HG03135 (cell line): Measurements from ENCODE around the gene NUP214.
"Not testable (repeated sequence)": the region's sequence is repeated elsewhere in the genome, so short reads cannot be mapped to it uniquely, and the experiment has no call there.

Experiments
- ATAC-seq: cut with Tn5 transposase; IDR thresholded peaks from one replicate; pipeline ENCODE4 v1.9.1; 2021; ENCODE audit warnings: mild to moderate bottlenecking, moderate library complexity; ENCODE audit not compliant: unreplicated experiment

NUP214 gene

DNA sequence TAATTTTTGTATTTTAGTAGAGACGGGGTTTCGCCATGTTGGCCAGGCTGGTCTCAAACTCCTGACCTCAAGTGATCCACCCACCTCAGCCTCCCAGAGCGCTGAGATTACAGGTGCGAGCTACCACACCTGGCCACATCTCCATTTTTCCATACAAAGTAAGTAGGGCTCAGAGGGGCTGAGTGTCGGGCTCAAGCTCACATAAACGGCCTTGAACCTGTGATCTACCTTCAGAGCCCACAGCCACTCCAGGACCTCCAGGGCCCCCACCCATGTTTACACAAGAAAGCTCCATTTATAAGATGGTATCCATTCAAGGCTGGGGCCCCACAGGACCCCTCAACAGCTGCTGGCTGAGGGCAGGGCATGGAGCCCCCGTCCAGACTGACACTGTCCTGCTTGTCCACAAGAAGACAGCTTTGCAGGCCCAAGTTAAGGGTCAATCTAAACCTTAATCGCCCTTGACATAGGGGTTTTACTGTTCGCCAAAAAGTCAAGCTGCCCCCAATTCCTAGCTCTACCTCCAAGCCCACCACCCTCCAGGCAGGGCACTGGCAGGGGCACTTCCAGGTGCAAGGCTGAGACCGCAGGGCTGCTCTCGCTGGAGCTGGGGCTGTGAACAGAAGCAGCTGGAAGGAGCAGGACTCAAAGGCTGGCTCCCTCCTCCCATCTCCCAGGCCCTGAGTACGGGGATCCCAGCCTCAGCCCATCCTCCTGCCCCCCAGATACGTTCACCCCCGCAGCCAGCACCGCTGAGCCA, 132.1 kb downstream of the NUP214 start:
- ATAC-seq, result no peak

DNA sequence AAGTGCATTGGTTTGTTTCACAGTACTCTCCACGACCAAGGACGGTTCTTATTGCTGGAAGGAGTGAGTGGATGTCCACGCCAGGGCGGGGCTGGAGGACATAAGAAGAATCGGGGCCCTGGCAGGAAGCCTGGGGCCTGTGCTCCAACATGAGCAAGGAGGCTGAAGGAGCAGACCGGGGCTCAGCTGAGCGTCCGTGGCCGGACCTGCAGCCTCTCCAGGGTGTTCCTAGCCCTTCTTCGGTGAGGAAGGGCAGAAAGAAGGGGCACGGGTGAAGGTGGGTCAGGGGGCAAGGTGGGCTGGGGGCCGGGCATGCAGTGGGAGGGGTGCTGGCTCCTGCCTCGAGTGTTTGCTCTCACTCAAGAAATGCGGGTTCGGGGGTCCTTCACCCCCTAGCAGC, 132.8 kb downstream of the NUP214 start:
- ATAC-seq, result no peak

DNA sequence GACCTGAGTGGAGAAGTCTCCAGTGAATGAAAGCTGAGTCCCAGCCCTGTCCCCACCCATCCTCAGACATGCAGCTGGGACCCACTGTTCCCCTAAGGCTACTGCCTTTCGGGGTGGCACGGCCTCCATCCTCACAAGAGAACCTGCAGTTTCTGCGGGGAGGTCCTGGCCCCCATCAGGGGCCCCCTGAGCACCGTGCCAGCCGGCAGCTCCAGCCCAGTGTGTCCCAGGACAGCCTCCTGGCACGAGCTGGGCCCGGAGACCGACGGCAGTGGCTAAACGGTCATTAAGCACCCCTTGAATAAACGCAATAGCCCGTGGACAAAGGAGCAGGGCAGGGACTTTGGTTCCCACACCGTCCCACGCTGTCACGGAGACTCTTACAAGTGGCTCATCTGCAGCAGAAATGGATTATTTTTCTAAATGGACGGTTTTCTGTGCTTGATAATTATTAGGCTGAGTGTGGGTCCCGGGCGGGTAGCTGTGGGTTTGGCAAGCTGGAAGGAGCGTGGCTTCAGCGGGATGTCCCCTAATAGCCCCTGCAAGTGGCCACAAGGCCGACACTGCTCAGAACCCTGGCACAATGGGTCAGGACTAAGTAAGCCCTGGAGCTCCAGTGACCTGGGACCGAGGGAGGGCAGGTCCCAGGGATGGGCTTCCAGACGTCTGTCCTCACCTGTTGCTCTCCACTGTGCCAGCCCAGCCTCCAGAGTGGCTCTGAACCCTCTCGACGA, 133.5 kb downstream of the NUP214 start:
- no peak for ATAC-seq

DNA sequence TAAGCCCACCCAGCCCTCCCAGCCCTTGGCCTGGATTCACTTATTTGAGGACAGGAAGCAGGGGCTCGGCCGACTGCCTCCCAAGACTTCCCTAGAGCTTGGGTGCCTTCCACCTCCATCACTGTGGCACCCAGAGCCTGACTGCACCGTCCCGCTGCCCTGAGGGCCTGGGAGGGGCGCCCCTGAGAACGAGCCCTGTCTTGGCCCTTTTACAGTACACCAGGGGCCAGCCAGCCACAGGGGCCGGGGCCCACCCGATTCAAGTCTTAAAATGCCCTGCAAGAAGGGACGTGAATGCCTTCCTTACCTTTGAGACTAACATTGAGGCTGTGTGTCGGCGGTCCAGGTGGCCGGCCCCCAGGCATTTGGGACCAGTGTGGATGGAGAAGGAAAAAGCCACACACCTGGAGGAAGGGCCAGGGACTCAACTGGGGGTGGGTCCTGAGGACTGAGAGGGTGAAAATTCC, 134.1 kb downstream of the NUP214 start:
- no peak for ATAC-seq

DNA sequence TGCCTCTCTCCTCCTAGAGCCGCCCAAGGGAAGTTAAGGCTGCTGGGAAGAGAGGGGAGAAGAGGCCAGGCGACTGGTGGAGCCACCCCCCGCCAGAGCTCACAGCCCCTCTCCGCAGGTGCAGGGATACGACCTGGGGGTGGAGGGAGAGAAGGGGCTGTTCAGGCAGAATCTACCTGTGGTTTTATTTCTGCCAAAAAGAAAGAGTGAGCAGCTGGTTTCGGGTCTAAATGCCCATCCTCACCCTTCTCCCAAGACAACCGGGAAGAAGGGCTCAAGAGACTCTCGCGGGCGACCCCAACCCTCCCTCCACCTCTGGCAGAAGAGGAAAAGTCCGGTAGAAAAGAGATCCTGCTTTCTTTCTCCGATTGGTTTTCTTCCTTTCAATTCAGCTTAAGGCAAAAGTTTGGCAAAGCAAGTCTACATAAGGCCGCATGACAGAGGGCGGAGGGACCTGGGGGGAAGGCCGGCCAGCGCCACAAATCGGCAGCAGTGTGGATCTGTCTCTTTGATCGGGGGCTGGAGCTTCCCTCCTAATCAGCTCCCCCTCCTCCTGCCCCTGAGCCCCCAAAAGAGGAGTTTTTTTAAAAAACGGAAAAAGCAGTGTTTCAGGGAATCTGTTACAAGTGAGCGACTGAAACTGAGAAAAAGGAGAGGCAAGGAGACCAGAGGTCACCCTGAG, 134.7 kb downstream of the NUP214 start:
- no peak for ATAC-seq

DNA sequence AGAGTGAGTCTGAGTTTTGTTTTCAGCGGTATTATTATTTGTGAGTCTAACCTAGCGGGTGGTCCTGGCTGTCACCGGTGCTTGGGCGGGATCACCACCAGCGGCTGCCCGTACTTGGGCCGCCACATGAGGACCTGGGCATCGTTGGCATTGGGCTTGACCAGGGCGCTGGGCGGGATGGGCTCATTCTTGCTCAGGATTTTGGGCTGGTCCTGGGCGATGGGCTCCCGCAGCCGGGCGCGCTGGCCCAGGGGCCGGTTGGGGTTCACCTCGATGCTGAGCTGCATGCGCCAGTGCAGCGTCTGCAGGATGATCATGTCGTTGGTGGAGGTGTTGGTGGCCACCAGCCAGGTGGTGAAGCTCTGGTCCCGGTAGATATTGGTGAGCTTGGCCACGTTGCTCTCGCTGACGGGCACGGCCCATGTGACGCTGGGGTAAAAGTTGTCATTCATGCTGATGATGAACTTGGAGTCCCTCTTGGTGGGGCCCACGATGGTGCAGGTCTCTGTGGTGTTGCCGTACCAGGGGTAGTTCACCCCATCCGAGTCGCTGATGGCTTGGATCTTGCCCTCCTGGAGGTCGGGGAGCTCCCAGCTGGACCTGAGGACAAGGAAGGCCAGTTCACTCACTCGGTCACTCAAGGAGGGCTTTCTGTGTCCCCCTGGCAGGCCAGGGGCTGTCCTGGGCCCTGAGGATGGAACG, 135.5 kb downstream of the NUP214 start:
- no peak for ATAC-seq

DNA sequence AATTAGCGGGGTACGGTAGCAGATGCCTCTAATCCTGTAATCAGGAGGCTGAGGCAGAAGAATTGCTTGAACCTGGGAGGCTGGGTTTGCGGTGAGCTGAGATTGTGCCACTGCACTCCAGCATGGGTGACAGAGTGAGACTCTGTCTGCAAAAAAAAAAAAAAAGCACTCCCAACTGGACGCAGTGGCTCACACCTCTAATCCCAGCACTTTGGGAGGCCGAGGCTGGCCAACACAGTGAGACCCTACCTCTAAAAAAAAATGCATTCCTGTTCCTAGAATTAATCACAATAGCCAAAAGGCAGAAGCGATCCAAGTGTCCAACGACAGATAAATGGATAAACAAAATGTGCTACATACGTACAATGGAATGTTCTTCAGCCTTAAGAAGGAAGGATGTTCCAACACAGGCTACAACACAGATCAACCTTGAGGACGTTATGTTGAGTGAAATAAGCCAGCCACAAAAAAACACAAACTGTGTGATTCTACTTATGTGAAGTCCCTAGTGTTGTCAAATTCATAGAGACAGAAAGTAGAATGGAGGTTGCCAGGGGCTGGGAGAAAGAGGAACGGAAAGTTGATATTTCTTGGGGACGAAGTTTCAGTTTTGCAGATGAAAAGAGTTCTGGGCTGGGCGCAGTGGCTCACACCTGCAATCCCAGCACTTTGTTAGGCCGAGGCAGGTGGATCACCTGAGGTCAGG, 137.1 kb downstream of the NUP214 start:
- ATAC-seq, result peak; percentile 52

DNA sequence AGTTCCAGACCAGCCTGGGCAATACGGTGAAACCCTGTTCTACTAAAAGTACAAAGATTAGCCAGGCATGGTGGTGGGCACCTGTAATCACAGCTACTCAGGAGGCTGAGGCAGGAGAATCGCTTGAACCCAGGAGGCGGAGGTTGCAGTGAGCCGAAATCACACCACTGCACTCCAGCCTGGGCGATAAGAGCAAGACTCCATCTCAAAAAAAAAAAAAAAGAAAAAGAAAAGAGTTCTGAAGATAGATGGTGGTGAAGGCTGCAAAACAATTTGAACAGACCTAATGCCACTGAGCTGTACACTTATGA, 137.6 kb downstream of the NUP214 start:
- not testable (repeated sequence) for ATAC-seq

DNA sequence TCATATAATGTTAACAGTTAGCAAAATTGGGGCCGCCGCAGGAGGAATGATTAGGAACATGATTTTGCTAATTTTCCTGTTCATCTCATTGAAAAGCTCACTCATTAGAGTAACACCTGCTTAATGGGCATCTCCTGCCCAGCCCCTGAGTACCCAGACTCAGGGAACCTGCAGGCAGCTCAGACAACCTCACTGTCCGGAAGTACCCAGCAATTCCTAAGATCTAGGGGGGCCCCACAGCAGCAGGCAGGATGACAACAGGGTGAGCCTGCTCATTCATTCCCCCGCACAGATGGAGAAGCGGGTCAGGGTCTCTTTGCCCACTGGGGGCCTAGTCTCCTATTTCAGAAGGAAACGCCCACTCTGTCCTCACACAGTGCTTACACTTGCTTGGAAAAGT, 138.3 kb downstream of the NUP214 start:
- ATAC-seq, result no peak

DNA sequence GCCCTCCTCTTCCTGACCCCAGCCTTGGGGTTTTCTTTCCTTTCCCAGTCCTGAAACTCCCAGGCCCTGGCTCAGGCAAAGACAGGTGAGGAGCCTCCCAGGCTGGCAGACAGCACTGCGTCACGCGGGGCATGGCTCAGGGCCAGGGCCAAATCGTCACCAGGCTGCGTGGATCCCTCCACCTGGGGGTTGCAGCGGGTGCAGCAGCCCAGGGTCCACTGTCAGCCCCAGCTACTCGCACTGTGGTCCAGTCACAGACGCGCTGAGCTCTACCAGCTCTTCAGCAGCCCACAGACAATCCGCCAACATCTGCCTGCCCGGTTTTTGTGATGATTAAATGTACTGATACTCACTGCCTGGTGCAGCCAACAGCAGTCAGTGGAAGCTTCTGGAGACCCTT, 138.8 kb downstream of the NUP214 start:
- ATAC-seq, result no peak

DNA sequence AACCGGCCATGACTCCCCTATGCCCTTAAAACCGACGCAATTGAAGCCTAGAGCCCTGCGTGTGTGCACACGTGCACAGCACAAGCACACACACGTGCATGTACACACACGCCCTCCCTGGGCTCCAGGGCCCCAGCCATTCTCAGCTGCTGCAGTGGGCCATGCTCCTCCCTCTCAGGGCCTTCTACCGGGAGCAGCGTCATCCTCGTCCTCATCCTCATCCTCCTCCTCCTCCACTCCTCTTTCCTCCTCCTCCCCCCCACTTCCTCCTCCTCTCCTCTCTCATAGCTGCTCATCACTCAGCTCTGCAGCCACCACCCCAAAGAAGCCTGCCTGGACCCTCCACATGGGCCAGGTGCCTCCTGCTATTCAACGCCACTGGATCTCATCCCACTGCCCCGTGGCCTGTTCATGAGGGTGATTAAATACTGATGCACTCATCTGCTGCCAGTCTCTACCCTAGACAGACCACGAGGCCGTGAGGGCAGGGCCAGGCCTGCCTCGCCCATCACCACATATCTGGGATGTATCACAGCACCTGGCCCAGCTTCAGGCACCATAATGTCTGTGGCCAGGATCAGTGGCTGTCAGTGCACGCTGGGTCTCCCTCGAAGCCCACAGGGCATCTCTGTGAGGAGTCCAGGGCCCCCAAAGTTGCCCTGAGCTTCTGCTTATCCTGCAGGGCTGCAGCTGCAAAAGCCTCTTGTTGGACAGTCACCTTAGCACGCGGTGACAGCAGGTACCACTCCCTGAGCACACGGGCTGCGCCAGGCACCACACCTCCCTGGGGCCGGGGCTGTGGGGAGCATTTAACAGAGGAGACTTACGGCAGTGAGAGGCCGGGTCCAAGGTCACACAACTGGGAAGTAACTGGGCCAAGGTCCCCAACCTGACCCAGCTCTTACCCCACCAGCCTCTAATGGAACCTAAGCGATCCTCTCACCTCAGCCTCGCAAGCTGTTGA, 141.2 kb downstream of the NUP214 start:
- ATAC-seq, result no peak

DNA sequence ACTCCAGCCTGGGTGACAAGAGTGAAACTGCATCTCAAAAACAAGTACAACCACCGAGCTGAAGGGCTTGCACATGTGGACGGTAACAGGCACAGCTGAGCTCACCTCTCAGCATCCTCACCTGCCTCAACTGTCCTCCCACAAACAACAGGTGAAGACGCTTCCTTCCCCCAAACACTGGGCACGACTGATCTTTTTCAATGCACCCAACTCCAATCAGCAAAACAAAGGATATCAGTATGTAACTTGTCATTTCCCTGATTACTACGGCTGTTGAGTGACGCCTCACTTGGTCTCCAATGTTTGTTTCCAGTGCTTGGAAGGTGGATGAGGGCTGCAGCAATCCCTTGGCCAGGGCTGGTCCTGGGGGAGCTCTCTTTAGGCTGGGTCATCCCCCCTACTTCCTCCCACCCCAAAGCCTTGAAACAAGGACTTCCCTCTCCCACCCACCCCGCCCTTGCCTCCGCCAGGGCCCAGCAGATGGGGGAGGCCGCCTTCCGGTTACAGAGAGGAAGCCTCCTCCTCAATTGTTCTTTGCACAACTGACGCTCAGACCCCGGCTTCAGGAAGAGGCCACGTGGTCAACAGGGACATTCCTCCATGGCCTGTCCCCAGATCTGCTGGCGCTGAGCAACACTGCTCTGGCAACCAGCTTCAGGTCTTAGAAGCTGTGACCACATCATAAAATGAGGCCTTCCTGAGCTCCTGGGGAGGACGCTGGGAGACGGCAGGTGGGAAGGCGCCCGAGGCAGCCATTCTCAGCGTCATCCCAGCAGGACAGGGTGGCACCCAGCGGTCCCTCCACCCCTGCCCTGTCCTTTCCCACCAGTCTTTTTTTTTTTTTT, 145.0 kb downstream of the NUP214 start:
- ATAC-seq, result no peak

DNA sequence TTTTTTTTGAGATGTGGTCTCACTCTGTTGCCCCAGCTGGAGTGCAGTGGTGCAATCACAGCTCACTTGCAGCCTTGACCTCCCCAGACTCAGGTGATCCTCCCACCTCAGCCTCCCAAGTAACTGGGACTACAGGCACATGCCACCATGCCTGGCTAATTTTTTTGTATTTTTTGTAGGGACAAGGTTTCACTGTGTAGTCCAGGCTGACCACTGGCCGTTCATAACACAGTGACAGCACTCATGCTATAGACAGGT, 145.6 kb downstream of the NUP214 start:
- not testable (repeated sequence) for ATAC-seq

DNA sequence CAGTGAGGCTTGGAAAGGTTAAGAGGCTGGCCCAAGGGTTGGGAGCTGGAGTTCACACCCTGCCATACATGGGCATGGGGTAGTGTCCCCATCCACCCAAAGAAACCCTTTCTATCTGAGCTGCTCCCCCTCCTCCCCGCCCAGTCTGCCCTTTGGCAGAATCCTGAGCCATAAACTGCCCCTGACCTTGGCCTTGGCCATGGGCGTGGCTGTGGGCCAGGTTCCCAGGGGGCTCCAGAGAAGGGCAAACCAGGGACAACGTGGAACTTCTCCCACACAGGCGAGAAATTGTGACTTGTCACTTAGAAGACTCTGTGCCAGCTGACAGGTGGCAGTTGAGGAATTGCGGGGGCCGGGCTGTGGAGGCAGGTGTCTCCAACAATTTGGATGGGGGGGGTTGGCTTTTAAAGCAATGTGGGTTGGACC, 146.1 kb downstream of the NUP214 start:
- no peak for ATAC-seq

DNA sequence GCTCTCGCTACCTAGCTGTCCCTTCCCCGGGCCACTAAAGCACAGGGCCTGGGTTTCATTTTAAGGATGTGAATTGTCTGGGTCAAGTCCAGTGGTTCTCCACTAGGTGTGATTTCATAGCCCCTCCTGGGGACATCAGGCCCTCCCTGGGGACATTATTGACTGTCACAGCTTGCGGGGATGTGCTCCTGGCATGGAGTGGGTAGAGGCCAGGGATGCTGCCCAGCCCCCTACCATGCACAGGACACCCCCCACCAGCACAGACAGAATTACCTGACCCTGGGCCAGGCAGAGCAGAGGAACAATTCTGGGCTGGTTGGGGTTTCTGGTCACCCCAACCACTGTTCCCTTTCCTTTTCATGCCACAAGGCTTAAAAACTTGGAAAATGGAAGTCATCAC, 146.8 kb downstream of the NUP214 start:
- no peak for ATAC-seq

DNA sequence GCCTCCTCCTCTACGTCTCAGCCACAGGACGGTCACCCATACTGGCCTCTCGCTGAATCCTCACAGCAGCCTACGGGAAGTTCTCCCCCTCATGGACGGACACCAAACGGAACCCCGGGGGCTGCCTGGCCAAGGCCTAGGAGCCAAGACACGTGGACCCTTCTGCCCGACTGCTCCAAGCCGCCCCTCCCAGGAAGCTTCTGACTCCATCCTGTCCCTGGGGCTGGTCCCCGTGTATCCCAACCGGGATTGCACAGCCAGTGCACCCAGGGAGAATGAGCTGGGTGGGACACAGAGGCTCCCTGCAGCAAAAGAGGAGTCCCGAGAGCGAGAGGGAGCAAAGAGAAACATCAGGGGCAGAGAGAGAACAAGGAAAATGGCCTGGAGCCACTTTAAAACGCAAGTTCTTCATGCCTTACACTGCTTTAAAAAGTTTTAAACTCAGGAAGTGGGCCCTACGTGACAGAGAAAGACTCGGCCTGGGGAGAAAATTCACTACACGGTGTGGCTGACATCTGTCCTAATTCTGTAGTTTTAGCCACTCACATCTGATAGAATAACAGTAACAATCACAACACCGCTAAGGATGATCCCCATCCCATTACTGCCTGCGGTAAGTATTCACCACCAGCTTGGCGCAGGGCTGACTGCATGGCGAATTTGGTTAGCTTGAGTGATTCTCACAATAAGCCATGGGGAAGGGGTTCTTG, 147.9 kb downstream of the NUP214 start:
- ATAC-seq, result no peak

DNA sequence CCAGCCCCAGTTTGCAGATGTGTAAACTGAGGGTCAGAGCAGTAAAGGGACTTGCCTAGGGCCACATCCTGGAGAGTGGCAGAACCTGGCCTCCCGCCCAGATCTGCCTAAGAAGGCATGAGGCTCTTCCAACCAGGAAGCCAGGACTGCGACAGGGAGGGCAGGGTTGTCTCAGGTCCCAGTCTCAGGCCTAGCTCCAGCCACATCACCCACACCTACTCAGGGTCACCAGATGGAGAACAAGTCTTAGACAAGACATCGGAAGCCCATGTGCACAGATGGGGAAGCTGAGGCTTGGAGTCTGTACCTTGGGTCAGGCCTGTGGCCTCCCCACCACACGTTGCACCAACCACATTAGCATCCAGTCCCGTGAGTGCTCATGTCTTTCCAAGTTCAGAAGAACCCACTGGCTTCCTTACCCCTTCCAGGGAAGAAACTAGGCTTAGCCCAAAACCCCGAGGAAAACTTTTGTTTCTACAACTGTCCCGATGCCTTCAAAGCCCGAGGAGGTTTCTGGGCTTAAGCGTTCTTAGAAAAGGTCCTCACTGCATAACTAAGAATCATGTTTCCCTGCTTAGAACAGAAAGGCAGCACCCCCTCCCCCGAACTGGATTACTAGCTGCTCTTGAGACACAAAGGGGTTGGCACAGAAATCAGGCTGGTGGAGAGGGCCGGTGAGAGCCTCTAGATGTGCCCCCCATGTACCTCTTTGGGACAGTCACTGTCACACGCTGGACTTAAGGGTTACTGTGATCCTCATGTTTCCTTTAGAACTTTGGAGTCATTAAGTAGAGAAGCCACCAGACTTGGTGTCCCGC, 148.7 kb downstream of the NUP214 start:
- ATAC-seq, result no peak
